GM11168 (cell line): ENCODE results near the gene TNFRSF1B.

ENCODE experiments used
- in situ Hi-C: fragments of 300-500 bp; cut with MboI; formaldehyde crosslinking; loops from one replicate; pipeline ENCODE4 v1.12.0; 2022; ENCODE audit warnings: low sequenced_read_pairs; ENCODE audit not compliant: unreplicated experiment

The TNFRSF1B gene

DNA sequence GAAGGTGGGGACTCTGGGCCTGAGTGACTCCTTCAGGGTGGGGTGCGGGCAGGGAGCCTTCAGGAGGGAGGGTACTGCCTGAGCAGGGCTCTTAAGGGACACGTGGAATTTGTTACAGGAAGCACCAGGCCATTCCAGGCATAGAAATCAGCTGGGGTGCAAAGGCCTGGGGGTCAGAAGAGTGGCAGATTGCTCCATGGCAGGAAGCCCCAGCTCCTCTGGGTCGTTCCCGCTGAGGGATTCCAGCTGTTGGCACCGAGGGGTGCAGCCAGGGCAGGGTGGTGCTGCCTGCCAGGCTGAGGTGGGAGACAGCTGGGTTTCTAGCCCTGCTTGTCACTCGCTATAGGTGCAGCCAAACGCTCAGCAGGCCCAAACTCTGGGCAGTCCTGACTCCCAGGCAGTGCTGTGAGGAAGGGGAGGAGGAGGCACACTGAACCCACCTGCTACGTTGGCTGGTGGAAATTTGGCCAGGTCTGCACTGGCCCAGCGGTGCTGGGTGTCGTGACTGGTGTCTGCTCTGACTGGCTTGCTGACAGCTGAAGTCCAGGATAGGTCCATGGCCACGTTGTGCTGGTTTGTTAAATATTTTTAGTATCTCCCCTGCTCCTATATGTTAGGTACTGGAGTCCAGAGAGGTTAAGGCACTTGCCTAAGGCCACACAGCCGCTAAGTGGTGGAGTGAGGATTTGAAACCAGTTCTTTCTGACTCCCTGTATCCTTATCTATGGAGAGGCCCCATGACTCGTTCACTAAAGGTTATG, 19.3 kb downstream of the TNFRSF1B start:
- in situ Hi-C loops = no loop called here

DNA sequence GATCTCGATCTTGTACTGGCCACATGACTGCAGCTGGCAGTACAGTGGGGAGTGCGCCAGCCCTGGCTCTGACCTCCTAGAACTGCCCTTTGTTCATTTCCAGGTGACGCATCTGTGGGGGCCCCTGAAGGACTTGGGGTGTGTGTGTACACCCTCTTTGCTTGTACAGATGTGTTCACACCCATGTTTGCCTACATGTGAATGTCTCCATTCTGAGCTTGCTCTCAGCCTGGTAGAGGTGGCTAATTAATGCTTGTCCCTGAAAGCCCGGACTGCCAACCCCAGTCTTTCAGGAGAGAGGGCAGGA, 19.8 kb downstream of the TNFRSF1B start:
- in situ Hi-C loops = no loop called here

DNA sequence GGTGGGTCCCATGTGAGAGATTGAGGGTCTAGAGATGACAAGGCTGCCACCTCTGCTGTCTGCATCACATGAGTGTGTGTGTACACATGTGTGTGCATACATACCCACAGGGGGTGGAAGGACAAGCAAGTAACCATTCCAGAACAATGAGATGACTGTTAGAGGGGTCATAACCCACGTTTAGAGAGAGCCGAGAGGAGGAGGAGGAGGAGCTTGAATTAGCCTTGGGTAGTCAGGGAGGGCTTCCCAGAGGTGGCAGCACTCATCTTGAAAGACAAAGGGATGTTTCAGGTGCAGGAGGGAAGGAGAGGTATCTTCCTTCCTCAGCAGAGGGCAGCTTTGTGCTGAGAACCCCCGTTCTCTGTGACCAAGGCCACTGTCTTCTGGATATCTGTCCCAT, 21.3 kb downstream of the TNFRSF1B start:
- in situ Hi-C loops = no loop called here

DNA sequence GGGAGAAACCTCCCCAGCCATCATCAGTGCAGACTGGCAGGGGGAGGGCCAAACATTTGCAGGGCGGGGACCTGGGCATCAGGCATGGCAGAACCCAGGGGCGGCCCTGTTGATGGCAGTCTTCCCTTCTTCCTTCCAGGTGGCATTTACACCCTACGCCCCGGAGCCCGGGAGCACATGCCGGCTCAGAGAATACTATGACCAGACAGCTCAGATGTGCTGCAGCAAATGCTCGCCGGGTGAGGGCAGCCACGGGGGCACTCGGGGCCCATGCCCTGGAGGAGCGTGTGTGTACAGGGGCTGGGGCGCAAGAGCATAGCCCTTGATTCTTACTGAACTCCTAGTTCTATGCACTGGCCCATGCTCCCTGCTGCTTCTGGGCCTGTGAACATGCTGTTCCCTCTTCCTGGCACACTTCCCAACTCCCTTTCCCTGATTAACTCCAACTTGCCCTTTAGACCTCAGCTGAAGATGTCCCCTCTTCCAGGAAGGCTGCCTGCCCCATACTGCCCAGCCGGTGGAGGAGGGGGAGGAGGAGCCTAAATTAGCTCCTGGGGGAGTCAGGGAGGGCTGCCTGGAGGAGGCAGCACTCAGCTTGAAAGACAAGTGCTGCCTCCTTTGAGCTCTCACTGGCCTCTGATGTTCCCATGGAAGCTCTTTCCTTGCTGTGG, 22.0 kb downstream of the TNFRSF1B start:
- in situ Hi-C loops = no loop called here

DNA sequence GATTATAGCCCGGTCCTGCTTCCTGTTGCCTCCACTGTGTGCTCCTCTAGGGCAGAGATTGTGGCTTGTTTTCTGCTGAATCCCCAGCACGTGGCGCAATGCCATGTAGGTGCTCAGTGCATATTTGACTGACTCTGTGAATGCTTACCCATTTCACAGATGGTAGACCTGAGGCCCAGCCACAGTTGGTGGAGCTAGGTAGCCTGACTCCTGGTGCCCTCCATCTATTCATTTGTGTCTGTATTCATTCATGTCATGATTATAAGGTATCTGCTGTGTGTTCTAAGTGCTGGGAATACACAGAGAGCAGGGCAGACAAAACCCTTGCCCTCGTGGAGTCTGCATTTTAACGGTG, 22.5 kb downstream of the TNFRSF1B start:
- in situ Hi-C loops = no loop called here

DNA sequence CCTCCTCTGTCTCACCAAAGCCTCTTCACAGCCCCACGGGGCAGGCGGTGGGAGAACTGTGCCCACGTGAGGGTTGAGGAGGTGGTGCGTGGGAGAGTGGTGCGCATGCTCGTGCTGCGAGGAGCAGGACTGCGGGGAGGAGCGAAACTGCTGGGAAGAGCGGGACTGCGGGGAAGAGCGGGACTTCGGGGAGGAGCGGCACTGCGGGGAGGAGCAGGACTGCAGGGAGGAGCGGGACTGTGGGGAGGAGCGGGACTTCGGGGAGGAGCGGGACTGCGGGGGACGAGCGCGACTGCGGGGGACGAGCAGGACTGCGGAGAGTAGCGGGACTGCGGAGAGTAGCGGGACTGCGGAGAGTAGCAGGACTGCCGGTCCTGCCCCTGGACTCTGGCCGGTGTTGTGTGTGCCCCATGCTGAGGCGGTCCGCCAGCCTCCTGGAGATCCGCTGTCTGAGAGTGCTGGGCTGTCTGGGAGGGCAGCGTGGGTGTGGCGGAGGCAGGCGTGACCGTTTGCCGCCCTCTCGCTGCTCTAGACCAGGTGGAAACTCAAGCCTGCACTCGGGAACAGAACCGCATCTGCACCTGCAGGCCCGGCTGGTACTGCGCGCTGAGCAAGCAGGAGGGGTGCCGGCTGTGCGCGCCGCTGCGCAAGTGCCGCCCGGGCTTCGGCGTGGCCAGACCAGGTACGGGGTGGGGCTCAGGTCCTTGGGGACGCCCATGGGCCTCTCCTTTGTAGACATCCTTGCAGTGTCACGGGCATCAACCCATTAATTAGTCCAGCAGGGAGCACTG, 24.6 kb downstream of the TNFRSF1B start:
- in situ Hi-C loops = no loop called here

DNA sequence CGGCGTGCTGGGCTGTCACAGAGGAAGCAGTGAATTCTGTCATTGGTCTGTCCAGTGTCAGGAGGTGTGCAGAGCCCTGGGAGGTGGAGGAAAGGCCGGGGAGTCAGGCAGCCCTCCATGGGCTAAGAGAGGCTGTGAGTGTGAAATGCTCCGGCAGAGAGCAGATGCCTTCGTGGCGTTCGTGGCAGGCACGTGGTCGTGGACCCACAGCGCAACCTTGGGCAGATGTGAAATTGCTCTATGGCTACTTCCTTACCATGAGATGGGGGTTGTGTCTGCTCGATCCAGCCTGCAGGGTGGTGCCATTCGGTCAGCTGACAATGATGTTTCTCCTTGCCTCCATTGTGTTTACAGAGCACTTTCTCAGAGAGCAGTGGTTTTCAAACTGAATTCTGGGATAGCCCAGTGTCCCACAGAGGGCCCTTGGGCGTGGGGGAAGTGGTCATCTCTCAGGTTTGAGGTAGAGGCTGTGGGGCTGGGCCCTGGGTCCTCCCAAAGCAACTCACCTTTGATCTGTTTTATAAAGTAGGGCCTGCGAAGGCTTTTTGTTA, 27.9 kb downstream of the TNFRSF1B start:
- in situ Hi-C loops = no loop called here

DNA sequence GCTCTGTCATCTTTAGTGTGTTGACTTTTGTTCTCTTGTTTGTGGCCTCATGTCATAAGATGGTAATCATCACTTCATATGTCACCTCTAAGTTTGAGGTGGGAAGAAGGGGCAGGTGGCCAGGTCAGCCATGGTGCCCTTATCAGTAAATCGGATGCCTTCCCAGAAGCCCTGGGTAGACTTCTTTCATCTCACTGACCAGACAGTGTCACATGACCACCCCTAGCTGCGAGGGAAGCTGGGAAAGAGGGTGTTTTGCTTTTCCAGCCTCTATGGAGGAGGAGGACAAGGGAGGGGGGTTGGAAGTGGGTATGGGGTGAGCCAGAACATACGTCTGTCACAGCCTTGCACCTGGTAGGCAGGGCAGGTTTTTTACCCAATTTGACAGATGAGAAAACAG, 28.6 kb downstream of the TNFRSF1B start:
- in situ Hi-C loops = no loop called here

DNA sequence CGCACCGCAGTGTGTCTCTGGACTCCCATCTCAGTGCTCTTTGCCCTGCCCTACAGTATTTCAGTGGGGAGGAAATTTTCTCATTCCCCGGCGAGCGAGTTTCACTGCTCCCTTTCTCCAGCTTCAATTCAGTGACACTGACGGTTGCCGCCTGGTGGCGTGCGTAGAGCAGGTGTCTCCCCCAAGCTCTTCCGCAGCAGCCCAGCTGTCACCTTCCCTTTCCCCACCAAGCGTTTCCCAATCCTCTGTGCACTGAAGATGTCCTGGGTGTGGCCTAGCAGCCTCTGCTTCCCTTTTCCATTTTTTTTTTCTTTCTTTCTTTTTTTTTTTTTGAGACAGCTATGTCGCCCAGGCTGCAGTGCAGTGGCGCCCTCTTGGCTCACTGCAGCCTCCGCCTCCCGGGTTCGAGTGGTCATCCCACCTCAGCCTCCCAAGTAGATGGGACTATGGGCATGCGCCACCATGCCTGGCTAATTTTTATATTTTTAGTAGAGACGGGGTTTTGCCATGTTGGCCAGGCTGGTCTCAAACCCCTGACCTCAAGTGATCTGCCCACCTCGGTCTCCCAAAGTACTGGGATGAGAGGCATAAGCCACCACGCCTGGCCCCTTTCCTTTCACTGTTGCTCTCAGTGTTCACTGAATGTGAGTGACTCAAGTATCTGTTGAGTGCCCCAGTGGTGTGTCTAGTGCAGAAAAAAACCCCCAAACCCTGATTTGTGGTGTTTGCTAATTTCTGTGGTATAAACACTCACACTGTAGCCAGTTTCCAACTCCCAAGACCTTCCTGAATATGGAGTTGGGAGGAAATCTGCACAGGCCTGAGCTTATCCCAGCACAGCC, 30.1 kb downstream of the TNFRSF1B start:
- in situ Hi-C loops = no loop called here

DNA sequence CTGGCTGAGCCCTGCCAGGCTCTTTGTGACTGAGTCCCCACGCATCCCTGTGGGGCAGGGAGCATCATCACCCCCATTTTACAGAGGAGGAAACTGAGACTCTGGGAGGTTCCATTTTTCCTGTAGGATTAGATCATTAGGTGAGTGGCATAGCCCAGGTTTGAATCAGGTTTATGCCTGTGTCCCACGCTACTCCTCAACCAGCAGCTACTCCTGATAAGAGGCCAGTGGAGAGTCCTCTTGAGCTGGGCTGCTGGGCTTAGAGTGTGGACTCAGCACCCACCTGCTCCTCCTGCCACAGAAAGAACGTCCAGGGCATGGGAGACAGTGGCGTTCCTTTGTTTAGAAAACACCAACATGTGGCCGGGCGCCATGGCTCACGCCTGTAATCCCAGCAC, 30.7 kb downstream of the TNFRSF1B start:
- in situ Hi-C loops = no loop called here

DNA sequence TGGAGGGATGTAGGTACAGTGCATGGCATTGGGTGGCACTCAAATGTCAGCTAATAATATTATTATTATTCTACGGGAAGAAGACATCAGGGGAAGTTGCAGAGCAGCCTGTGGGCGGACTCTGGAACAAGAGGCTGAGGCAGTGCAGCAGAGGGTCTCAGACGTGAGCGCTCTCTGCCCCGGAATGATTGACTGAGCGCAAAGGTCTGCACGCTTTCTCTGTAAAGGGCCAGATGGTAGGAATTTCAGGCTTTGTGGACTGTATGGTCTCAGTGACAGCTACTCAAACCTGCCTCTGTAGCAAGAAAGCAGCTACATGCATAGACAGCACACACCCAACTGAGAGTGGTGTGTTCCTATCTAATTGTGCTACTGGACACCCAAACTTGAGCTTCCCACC, 33.4 kb downstream of the TNFRSF1B start:
- in situ Hi-C loops = no loop called here

DNA sequence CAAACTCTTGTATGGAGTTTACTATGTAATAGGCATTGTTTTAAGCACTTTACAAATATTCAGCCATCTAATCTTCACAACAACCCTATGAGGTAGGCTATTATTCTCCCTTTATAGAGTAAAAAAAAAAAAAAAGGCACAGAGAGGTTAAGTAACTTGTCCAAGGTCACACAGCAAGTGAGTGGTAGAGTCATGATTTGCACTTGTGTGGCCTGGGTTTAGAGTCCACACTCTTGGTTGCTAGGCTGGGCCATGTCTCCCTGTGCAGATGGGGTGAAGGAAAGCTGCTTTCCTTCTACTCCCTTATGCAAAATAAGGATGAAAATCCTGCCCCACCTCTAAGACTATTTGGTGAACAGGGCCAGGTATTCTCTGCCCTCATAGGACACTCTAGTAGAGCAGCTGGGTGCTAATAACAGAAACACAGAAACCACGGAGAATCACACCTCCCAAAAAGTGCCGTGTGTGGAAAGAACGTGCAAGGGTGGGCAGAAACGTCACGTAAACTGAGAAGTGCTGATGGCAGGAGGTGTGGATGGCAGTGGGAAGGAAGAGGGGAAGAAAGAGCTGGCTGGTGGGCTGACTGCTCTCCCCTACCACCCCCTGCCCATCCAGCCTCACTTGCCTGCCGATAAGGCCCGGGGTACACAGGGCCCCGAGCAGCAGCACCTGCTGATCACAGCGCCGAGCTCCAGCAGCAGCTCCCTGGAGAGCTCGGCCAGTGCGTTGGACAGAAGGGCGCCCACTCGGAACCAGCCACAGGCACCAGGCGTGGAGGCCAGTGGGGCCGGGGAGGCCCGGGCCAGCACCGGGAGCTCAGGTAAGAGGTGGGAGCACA, 34.8 kb downstream of the TNFRSF1B start:
- in situ Hi-C loops = no loop called here

DNA sequence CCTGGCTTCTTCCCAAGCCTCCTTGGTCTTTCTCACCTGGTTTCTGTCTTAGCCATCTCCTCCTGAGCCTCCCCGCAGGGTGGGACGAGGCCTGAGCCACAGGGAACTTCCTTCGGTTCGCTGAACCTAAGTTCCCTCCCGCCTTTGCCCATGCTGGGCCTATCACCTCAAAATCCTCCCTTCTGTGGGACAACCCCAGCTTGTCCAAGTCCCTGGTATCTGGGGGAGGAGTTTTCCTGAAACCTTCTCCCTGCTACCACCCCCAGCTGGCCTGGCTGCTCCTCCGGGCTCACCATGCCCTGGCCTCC, 35.4 kb downstream of the TNFRSF1B start:
- in situ Hi-C loops = no loop called here

DNA sequence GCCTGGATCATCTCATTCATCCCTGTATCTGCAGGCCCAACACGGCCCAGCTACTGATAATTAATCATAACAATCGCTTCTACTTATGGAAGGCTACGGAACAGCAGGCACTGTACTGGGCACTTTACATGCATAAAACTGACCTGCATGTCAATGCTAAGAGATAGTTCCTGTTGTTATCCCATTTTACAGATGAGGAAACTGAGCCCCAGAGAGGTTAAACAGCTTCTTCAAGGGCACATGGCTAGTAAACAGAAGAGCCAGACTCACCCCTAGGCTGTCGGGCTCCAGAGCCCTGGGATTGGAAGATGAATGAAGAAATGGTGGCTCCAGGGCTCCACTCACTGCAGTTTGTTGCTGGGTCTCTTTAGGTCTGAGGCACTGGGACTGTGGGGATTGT, 35.8 kb downstream of the TNFRSF1B start:
- in situ Hi-C loops = no loop called here

DNA sequence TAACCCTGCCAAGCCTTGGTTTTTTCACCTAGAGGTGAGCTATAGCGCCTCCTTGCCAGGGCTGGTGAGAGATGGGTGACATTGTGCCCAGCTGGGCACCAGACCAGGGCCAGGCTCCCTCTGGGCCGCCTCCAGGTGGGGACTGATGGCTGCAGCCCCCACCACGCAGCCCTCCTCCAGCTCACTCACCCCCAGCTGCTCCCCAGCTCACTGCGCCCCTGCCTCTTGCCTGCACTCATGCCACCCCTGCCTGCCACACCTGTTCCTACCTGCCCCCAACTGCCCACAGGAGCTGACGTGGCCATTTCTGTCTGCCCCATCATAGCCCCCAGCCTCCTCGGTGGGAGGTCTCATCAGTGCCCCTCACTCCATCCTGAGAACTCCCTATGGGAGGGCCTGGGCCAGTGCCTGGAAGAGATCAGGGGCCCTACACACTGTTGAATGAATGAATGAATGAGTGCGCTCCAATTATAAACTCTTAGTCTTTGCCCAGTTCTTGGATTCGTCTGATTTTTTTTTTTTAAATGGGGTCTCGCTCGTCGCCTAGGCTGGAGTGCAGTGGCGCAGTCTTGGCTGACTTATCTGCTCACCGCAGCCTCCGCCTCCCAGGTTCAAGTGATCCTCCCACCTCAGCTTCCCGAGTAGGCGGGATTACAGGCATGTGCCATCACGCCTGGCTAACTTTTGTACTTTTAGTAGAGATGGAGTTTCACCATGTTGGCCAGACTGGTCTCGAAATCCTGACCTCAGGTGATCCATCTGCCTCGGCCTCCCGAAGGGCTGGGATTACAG, 36.6 kb downstream of the TNFRSF1B start:
- in situ Hi-C loops = no loop called here

DNA sequence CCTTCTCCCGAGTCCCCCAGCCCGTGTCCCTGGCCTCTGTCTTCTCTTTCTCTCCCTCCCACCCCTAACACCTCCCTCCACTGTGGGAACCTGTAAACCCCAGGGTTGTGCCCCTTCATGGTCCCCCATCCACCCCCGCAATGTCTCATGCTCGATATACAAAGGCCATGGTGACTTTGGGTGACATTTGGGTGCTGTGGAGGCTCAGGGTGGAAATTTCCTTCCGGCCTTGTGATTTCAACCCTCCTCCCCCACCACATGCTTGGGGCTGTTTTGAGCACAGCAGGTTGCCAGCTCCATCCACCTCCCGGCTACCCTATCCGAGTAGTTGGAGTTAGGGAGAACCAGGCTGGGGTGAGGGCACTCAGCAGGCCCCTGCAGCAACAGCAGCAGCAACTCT, 37.3 kb downstream of the TNFRSF1B start:
- in situ Hi-C loops = no loop called here

DNA sequence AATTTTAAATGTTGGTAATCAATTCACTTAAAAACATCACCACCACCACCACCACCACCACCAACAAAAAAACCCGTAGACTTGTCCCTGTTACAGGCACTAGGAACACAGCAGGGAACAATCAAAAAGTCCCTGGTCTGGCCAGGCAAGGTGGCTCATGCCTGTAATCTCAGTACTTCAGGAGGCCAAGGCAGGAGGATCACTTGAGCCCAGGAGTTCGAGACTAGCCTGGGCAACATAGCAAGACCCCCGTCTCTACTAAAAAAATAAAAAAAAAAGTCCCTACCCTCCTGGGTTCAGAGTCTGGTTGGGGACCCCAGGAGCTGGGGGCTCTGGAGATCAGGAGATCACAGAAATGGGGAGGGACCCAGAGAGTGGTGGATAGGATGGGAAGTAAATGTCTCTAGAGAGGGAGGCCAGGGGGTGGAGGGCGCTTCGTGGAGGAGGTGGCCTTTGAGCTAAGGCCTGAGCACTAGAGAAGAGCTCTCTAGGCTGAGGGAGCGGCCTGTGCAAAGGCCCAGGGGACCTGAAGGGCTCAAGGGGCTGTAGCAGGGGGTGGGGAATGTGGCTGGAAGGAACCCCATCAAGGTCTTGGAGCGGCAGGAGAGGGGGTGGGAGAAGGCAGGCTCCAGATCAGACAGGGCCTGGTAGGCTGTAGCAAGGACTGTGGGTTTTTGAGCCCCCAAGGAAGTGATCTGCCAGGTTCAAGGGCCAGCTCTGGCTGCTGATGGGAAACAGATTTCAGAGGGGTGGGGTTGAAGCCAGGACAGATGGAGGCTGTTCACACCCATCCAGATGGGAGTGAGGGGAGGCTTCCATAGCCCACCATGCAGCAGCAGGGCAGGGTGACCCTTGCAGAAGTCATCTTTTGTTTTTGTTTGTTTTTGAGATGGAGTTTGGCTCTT, 38.2 kb downstream of the TNFRSF1B start:
- in situ Hi-C loops = no loop called here

DNA sequence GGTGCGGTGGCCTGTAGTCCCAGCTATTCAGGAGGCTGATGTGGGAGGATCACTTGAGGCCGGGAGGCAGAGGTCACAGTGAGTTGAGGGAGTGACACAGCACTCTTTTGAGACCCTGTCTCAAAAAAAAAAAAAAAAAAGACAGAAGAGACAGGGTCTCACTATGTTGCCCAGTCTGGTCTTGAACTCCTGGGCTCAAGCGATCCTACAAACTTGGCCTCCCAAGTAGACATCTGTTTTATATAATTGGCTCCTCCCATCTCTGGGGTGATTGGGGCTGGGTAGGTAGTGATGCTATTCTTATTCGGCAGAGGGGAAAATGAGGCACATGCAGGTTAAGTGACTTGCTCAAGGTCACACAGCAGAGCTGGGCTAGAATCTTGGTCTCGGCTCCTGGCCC, 39.4 kb downstream of the TNFRSF1B start:
- in situ Hi-C loops = no loop called here
